Measurements from ENCODE around the gene RABEP2.

Gene RABEP2

GRCh38 chr16:28923231-28923587 is 1.8 kb downstream of the RABEP2 start:
- H3K79me2 ChIP-seq (ENCODE audit: insufficient read depth, low read length): peaks cover 7% of the 10 kb centered on the region; the same call in 1 of the 2 replicates
- H3K9ac ChIP-seq (ENCODE audit: low read depth, low read length, poor library complexity, severe bottlenecking): peak overlapping the region; percentile 96
- H3K36me3 ChIP-seq (ENCODE audit: insufficient read depth, low read length): peaks cover 8% of the 10 kb centered on the region; the same call in 1 of the 2 replicates
- H3K9me2 ChIP-seq (replicated peaks; ENCODE audit: low read depth, low read length): no peaks in the 10 kb centered on the region
- peaks cover 16% of the 10 kb centered on the region for H3K4me1 ChIP-seq (ENCODE audit: insufficient read depth, low read length, poor library complexity, severe bottlenecking)
- no peak overlapping the region for H3K4me3 ChIP-seq (ENCODE audit: low read length, poor library complexity, severe bottlenecking)
- peaks cover 9% of the 10 kb centered on the region for H4K20me1 ChIP-seq (ENCODE audit: insufficient read depth, low read length, poor library complexity, severe bottlenecking)
- no peak overlapping the region for H2AFZ ChIP-seq (ENCODE audit: low read length)
- no peaks in the 10 kb centered on the region for H3K9me3 ChIP-seq (ENCODE audit: insufficient read depth, low read depth, low read length)
- no peak for TF ChIP-seq CTCF (conservative IDR thresholded peaks at IDR 0.05; ENCODE audit: low read length)
- no peak for TF ChIP-seq EZH2phosphoT487 (IDR thresholded peaks at IDR 0.05; ENCODE audit: borderline replicate concordance)
- peaks cover 6% of the 10 kb centered on the region; the same call in 1 of the 2 replicates for H3F3A ChIP-seq (ENCODE audit: low read depth)
- H3K4me2 ChIP-seq (ENCODE audit: low read depth, low read length, poor library complexity, severe bottlenecking): no peak overlapping the region
- H3K27me3 ChIP-seq (ENCODE audit: insufficient read depth, low read length, poor library complexity, severe bottlenecking): no peaks in the 10 kb centered on the region

- Histone ChIP-seq H3K9me3 (ENCODE audit: insufficient read depth, low read depth, low read length) (no peaks in the 10 kb centered on the region), H4K20me1 (ENCODE audit: insufficient read depth, low read length, poor library complexity, severe bottlenecking) (peaks cover 4% of the 10 kb centered on the region), H3K9me2 (replicated peaks; ENCODE audit: low read depth, low read length) (no peaks in the 10 kb centered on the region), H3K4me2 (ENCODE audit: low read depth, low read length, poor library complexity, severe bottlenecking) (no peak overlapping the region), H3K36me3 (ENCODE audit: insufficient read depth, low read length) (peaks cover 8% of the 10 kb centered on the region; the same call in 1 of the 2 replicates), H3K27me3 (ENCODE audit: insufficient read depth, low read length, poor library complexity, severe bottlenecking) (no peaks in the 10 kb centered on the region), H2AFZ (ENCODE audit: low read length) (no peak overlapping the region), H3K4me1 (ENCODE audit: insufficient read depth, low read length, poor library complexity, severe bottlenecking) (peaks cover 2% of the 10 kb centered on the region), H3F3A (ENCODE audit: low read depth) (peaks cover 3% of the 10 kb centered on the region; the same call in 1 of the 2 replicates), H3K79me2 (ENCODE audit: insufficient read depth, low read length) (no peaks in the 10 kb centered on the region), H3K4me3 (ENCODE audit: low read length, poor library complexity, severe bottlenecking) (no peak overlapping the region), H3K9ac (ENCODE audit: low read depth, low read length, poor library complexity, severe bottlenecking) (no peak overlapping the region)
- TF ChIP-seq EZH2phosphoT487 (IDR thresholded peaks at IDR 0.05; ENCODE audit: borderline replicate concordance): no peak
- no peak for TF ChIP-seq CTCF (conservative IDR thresholded peaks at IDR 0.05; ENCODE audit: low read length)
Observed at GRCh38 chr16:28918698-28919097, 6.3 kb downstream of the RABEP2 start.

GRCh38 chr16:28917095-28917494 is 7.9 kb downstream of the RABEP2 start:
- no peak overlapping the region for H2AFZ ChIP-seq (ENCODE audit: low read length)
- no peak overlapping the region for H3K9ac ChIP-seq (ENCODE audit: low read depth, low read length, poor library complexity, severe bottlenecking)
- no peaks in the 10 kb centered on the region for H3K27me3 ChIP-seq (ENCODE audit: insufficient read depth, low read length, poor library complexity, severe bottlenecking)
- TF ChIP-seq CTCF (conservative IDR thresholded peaks at IDR 0.05; ENCODE audit: low read length) (no peak), EZH2phosphoT487 (IDR thresholded peaks at IDR 0.05; ENCODE audit: borderline replicate concordance) (no peak)
- no peaks in the 10 kb centered on the region for H3K4me1 ChIP-seq (ENCODE audit: insufficient read depth, low read length, poor library complexity, severe bottlenecking)
- H3K9me2 ChIP-seq (replicated peaks; ENCODE audit: low read depth, low read length): no peaks in the 10 kb centered on the region
- no peaks in the 10 kb centered on the region for H3K9me3 ChIP-seq (ENCODE audit: insufficient read depth, low read depth, low read length)
- no peaks in the 10 kb centered on the region for H3F3A ChIP-seq (ENCODE audit: low read depth)
- peaks cover 8% of the 10 kb centered on the region; the same call in 1 of the 2 replicates for H3K36me3 ChIP-seq (ENCODE audit: insufficient read depth, low read length)
- no peak overlapping the region for H3K4me2 ChIP-seq (ENCODE audit: low read depth, low read length, poor library complexity, severe bottlenecking)
- no peaks in the 10 kb centered on the region for H3K79me2 ChIP-seq (ENCODE audit: insufficient read depth, low read length)
- no peak overlapping the region for H3K4me3 ChIP-seq (ENCODE audit: low read length, poor library complexity, severe bottlenecking)
- no peaks in the 10 kb centered on the region for H4K20me1 ChIP-seq (ENCODE audit: insufficient read depth, low read length, poor library complexity, severe bottlenecking)
